Cerebellar nuclear complex (tissue), 1 donor: ENCODE results near the gene CFAP74.

Experiments used
- DNase-seq, 2 experiments: peaks; one replicate each; lab custom pipeline; 2025; lab: John Stamatoyannopoulos, UW

CFAP74 gene, protein sequence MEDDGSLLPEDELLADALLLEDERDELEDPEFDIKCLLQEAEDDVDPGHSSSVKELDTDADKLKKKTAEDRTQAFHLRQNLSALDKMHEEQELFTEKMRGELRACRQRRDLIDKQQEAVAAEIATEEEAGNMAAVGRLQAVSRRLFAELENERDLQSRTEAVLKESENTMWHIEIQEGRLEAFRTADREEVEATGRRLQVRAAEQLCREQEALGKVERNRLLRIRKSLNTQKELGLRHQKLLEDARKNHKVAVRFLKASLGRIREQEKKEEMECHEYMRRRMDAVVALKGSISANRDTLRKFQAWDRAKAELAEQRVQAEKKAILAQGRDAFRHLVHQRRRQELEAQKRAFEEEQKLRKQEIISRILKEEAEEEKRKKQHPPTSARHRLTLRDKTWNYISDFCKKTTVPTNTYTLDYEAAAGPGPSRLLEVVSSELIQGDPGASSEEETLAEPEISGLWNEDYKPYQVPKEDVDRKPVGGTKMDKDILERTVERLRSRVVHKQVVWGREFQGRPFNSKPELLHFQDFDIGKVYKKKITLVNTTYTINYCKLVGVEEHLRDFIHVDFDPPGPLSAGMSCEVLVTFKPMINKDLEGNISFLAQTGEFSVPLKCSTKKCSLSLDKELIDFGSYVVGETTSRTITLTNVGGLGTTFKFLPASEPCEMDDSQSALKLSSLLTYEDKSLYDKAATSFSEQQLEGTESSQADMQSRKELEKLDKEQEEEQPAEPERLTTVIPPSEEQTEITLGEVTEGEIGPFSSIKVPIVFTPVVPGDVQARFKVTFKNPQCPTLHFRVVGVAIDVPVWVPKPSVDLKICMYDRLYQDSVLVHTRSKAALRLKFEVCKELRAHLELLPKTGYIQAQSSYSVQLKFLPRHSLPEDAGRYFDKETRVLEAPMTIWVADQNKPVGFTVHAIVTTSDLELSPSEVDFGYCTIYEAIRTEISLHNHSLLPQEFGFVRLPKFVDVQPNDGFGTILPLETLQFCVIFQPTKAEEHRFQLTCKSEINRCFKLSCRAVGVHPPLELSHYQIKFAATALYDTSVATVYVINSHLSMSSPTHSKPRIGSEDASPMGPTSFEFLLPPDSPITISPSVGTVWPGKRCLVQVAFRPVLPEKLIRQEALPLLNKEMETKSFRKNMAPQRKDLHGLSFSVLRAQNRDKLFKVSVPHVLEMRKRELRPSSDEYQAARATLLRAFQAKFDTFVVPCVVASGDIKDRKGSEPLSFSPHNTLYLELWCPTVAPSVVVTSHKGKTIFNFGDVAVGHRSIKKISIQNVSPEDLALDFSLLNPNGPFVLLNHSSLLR (N-terminal part only)

DNA sequence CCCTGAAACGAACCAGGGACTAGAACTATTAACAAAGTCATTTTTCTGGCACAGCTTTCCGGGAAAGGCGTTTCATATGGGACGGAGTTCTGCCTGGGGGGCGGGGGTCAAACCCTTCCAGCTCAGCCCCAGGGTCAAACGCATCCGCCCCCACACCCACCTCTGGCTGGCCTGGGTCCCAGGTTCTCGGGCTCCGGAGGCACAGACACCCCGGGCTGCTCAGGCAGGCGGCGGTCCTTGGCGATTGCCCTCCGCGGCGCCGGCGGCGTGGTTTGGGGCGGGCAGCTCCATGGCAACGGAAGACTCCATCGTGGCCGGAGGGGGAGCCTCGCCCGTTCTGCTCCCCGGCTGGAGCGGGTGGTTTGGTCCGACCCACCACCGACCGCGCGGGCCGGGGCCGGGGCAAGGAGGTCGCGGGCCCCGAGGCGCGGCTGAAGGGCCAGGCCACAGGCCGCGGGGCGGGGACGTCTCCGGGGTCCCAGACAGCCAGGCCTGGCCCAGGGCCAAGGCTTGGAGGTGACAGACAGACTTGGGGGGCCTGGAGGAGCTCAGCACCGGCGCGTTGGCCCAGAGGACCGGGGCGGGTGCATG, at the start of gene CFAP74:
TSS of gene CFAP74 (minus strand) at position 246 of the 591 bp plus-strand sequence. CDS start 12,830 bp downstream, outside the sequence.
- DNase-seq = no peak

DNA sequence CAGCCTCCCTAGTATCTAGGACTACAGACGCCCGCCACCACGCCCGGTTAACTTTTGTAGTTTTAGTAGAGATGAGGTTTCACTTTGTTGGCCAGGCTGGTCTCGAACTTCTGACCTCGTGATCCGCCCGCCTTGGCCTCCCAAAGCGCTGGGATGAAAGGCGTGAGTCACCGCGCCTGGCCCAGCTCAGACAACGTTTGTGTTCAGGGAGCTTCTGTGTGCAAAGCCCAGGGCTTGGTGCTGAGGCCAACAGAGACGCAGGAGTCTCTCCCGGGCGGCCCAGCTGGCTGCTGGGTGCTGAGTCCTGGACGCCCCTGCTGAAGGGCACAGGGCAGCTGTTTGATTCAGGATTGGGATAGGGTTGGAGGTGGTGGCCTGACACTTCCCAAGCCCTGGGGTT, 49.6 kb upstream of the CFAP74 start:
- DNase-seq = no peak

DNA sequence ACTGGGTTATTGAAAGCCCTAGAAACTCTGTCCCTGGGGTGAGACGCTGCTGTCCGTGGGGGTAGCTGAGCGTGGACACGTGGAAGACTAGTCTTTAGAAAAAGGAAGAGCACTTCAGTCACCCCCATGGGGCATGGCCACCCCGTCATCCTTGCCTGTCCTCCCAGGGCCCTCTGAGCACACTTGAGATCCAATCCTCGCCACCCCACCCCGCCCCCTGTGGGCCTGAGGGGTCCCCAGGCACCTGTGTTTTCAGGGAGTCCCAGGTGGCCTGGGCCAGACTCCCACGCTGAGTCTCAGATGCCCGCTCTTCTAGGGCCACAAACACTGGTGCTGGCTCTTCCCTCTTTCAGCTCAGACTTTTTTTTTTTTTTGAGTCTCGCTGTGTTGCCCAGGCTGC, 49.2 kb upstream of the CFAP74 start:
- DNase-seq = no peak

DNA sequence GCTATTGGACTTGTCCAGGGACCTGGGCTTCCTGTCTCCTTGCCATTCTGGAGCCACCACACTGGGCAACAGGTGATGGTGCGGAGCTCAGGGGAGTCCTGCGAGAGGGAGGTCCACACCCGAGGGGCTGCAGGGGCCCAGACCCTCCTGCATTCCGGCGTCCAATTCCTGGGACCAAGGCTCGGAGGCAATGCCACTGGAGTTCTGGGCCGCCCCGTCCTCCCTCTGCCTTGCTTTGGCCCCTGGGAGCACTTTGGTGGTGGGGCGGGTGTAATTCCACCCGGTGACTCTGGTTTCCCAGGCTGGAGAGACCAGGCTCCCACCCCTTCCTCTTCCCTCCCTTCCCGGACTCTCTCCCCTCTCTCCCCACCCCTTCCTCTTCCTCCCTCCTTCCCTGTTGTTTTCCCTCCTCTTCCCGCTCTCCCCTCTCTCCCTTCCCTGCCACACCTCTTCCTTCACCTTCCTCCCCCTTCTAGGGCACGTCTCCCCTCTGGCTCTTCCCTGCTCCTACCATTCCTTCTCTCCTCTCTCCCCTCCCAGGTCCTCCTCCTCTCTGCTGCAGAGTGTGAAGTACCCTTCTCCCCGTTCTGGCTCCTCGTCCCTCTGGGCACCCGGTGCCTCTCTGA, 48.6 kb upstream of the CFAP74 start:
- no peak for DNase-seq

DNA sequence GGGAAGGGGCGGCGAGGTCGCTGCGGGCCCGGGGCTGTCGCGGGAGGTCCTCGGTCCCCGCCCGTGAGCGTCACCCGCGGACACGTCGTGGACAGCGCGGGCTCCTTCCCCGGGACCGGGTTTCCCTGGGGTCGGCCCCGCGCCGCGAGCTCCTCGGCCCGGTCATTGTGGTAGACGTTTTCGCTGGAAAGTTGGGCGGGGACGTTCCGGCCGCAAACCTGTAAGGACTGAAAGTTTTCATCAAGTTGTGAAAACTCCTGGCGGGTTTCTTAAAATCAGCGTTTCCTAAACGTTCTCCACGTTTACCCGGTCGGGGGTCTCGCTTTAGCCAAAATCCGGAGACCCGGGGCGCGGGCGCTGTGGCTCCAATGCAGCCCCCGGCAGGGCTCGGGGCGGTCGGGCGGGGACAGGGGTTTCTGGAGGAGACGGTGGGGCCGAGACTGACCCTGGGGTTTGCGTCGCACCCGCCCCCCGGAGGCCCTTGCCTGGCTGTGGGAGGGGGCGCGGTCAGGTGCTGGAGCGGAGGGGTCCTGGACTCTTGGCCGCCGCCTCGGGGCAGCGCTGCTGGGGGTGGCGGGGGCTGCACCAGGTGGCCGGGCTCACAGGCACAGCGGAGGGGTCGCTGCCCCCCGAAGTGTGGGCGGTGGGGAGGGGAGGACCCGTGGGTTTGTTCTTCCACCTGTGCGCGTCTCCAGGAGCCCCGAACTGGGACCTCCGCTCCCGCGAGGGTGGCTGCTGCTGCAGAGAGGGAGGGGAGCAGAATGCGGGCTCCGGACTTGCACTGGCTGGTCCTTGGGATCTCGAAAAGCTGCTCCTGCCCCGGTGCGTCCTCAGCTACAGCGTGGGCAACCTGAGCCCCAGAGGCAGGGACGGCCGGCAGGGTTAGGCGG, 47.5 kb upstream of the CFAP74 start:
- DNase-seq = no peak

DNA sequence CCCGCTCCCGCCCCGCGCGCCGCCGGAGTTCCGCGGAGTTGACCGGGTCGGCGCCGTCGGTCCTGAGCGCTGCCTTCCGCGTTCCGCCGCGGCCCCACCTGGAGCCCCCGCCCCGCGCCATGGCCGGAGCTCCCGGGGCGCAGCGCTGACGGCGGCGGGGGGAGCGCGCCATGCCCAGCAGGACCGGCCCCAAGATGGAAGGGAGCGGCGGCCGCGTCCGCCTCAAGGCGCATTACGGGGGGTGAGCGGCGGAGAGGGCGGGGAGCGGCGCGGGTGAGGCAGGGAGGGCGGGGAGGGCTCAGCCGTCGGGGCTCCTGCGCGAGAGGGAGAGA, 46.8 kb upstream of the CFAP74 start:
- DNase-seq = no peak

DNA sequence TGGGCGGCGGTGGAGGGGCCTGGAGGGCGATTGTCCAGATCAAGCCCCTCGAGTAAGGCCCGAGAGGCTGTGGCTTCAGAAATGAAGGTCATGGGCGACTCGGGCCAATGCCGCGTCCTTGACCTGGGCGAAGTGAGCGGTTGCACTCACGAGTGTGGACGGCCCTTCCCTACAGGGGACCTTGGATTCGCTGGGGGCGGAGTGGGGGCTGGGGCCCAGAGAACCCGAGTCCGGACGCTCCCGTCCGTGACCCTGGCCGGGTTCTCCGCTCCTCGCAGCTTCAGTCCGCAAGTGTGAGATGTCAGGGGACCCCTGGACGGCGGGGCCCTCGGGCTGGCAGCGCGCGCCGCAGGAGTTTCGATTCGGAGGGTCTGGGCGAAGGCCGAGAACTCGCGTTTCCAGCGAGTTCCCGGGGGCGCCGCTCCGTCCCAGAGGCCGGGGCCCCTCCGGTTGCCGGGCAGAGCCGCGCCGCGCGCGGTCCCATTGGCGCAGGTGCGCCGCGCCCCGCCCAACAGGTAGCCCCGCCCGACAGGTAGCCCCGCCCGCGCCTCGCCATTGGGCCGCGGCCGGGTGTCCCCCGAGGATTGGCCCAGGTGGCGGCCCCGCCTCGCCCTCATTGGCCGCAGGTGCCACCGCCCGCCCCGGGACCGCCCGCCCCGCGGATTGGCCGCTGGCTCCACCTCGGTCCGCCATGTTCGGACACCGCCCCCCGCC, 46.3 kb upstream of the CFAP74 start, which contains the start of gene PRKCZ:
TSS of gene PRKCZ (plus strand) at position 694 of the 714 bp plus-strand sequence. CDS start 220 bp downstream, outside the sequence.
- DNase-seq = peak; percentile 40 to 61

DNA sequence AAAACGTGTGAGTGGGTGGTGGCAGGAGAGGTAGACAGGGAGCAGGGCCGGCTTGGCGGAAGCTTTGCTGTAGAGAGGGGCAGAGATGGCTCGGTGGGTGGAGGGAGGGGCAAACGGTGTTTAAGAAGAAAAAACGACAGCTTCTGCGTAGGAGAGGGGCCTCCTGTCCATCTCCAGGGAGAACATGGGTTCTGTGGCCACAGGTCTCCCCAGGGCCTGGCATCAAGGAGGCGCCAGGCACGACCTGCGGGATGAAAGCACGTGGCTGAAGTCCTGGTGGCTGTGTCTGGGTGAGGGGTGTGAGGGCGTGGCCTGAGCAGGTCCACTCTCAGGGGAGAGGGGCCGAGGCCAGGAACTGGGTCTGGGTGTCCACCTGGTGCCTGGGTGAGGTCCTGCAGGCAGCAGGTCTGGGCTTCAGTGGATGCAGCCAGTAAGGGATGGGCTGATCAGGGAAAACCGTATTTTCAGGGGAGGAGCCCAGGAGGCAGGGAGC, 45.7 kb upstream of the CFAP74 start:
- no peak for DNase-seq

DNA sequence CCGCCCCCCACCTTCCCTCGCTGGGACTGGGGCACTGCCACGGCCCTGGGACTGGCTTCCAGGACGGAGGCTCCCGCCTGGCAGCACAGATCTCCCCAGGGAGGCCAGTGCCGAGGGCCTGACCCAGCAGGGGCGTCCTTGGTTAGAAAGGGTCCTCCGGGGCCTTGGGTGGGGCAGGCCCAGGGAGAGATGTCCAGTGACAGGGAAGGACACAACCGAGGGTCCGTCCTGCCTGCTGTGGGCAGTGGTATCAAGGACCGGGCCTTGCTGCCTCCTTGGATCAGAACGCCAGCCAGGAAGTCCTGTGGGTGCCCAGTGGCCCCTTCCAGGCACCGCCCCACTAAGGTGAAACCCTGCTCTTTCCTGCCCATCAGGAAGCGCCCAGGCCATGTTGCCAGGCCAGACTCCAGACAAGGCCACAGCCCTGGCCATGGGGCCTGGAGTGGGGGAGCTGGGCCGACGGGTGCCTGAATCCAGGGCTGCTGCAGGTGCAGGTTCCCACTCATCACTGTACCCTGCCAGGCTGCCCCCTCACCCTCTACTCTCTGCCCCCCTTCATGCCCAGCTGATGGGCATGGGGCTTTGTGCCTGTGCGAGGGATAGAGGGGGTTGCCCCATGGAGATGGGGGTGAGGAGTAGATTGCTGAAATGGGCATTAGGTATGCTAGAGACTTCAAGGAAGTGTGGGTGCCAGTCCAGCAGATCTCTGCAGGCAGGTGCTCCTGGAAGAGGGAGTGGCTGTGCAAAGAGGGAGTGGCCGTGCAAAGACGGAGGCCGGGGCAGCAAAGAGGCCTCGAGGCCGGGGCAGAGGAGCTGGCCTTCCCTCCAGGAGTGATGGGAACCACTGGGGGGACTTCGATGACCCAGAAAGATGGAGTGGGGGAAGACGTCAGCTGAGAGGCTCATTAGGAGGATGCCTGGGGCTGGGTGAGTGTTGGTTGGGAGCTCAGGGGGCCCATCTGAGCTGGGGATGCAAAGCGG, 44.5 kb upstream of the CFAP74 start:
- no peak for DNase-seq

DNA sequence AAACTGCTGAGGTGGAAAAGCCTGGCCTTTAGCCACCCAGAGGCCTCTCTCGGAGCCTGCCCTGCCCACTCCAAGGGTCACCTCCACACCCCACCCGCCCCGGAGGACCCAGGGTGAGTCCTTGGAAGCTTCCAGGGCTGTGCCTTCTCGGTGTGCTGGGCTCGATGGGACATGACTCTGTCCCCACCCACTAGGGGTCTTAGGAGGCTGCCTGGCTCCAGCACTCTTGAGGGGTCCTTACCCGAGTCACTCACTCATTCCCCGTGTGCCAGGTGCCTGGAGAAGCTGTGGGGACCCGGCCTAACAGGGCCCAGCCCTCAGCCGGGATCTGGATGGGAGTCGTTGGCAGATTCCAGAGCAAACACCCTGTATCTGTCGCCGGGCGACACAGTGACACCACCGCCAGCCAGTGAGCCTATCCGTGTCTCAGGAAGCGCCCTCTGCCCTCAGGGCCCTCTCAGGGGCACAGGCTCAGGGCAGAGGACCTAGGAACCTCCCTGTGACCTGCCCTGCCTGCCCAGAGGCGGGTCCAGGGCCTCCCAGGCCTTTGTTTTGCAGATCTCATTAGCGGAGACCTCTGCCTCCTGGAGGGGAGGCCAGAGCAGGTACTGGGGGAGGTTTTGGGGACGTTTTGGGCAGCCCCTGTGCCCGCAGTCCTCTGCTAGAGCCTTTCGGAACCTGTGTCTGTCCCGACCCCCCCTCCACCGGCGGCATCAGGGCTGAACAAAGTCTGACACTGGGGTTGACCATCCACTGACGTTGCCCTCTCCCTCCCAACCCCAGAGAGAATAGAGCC, 43.6 kb upstream of the CFAP74 start:
- DNase-seq = no peak

DNA sequence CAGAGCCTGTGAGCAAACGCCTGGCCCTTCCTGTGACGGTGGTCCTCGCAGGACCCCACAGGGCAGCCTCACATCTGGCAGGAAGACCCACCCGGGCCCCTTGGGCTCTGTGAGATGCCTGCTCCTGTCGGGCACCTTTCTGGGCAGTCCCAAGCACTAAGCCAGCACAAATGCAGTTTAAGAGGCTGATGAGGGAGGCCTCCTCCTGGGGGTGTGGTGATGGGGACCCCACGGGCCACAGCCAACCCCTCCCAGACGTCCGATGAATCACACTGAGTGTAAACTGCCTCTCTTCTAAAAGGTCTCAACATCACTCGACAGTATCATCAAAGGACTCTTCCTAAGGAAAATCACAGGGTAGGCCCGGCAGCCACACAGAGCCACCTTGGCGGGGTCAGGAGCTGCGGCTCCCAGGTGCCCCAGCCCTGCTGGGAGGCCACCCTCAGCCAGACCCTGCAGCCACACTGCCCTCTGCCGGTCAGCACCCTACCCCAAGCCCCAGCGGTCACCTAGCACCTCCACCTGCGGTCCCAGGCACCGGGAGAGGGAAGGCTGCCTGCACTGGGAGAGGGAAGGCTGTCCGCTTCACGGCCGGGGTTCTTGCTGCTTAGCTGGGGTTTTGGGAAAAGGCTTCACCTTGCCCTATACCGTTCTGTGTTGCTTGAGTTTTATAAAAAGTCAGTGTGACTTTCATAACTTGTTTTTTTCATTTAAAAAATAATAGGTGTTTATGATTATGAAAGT, 42.8 kb upstream of the CFAP74 start:
- DNase-seq = no peak

DNA sequence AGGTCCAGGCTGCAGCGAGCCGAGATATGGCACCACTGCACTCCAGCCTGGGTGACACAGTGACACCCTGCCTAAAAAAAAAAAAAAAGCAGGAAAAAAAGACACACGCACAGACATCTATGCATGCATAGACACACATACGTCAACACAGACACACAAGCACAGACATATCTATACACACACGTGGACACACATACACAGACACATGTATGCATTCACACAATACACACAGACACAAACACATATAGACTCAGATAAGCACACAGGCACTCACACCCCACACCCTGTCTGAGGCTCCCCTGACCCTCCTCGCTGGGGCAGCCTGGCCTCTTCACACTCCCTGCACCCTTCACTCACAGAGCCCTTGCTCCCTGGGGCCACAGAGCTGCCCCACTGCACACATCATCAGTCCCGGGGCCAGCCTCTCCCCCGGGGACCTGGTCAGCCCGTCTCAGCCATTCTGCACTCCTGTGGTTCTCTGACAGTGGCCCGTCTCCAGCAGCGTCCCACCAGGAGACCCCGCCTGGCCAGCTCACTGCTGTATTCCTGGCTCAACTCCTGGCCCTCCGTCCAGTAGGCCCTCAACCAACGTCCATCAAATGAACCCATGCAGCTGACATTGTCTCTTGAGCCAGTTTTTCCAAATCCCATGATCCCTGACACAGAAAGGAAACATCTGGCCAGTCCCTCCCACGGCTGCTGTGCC, 42.0 kb upstream of the CFAP74 start:
- DNase-seq = no peak

DNA sequence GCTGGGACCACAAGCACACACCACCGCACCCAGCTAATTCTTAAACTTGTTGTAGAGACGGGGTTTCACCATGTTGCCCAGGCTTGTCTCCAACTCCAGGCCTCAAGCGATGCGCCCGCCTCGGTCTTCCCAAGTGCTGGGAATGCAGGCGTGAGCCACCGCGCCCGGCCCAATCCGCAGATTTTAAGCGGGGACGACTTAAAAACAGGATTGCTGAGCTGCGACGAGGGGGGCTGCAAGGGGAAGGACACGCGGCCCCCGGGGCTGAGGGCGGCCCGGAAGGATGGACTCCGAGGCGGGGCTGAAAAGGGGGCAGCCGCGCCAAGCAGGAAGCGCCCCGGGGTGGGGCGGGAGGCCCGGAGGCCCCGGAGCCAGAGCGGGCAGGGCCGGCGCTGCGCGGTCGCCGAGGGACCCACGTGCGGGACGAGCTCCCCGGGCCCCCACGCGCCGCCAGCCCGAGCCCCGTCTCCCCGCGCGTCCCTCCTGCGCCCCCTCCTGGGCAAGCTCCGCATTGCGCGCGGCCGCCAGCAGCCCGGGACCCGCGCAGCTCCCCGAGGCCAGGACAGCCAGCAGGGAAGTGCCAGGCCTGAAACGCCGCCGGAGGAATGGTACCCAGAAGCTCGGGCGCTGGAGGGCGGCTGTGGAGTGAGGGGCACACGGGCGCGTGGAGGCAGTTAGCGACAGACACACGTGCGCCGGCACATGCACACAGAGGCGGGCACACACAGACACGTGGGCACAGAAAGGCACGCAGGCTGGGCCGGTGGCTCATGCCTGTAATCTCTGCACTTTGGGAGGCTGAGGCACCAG, 41.1 kb upstream of the CFAP74 start:
- no peak for DNase-seq

DNA sequence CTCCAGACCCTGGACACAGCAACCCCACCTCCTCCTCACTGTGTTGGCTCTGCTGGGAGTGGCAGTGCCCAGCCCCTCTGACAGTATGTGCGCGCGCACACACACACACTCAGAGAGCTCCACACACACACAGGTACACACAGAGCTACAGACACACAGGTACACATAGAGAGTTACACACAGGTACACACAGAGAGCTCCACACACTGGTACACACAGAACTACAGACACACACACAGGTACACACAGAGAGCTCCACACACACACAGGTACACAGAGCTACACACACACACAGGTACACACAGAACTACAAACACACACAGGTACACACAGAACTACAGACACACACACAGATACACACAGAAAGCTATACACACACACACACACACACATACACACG, 40.3 kb upstream of the CFAP74 start:
- no peak for DNase-seq
